GM19023 (cell line): ENCODE data around the gene KCTD12.

Experiments
- ATAC-seq: cut with Tn5 transposase; IDR thresholded peaks from one replicate; pipeline ENCODE4 v1.9.1; 2021; ENCODE audit warnings: mild to moderate bottlenecking, moderate library complexity; ENCODE audit not compliant: unreplicated experiment

Gene KCTD12

GRCh38 chr13:76861859-76862258 lies 24.3 kb downstream of the KCTD12 start:
- ATAC-seq, result no peak

GRCh38 chr13:76860706-76861105 lies 25.5 kb downstream of the KCTD12 start:
- ATAC-seq, result no peak

- no peak for ATAC-seq
Measured at GRCh38 chr13:76854894-76855293, 31.3 kb downstream of the KCTD12 start.

- ATAC-seq, result no peak
Measured at GRCh38 chr13:76853921-76854608, 32.1 kb downstream of the KCTD12 start.

DNA sequence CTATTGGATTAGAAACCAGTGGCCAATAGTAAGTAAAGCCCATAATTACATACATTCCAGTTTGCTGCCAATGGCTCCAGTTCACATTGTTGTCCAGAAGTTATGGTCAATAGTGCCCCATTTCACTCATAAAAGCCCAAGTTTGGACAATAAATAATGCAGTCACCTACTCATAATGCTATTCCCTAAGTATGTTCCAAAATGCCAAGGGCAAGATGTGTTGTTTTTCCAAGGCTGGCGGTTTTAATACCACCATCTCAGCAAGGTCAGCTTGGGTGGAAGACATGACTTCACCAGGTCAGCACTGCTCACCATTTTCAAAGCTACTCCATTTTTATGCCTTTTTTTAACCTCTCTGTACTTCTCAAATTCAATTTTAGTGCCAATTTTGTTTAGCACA lies 32.7 kb downstream of the KCTD12 start:
- no peak for ATAC-seq

DNA sequence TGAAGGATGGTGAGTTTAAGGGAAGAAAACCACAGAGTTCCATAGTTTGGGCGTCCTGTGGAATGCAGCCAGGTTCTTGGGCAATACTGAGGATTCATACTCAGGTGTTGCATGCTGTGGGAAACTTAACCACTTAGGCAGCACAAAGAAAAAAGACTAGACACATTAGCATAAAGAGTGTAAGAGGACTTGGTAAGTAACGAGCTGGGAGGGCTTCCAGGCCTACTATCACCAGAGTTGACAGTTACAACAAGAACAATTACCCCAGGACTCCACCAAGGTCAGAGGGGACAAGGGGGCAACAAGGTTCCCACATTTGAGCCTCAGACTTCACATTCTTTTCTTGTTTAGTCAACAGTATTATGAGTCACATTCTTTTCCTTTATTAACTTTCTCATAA lies 33.2 kb downstream of the KCTD12 start:
- ATAC-seq, result no peak

DNA sequence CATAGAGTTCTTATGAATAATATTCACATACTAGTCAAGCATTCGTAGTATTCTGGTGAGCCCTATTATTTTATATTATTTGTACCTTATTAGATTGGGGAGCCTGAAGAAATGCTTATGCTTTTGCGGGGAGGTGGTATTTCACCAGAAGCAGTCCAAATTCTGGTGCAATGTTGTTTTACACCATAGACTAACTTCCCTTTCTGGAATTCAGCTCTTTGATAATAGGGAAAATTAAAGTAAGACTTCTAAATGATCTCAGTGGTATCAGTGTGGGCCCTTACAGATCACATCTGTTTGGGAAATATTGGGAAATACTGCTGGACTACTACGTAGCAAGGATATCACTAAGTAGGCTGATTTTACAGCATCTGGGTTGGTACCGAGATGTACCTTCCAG lies 34.2 kb downstream of the KCTD12 start:
- ATAC-seq, result no peak

GRCh38 chr13:76849493-76849892 lies 36.7 kb downstream of the KCTD12 start:
- ATAC-seq, result no peak

DNA sequence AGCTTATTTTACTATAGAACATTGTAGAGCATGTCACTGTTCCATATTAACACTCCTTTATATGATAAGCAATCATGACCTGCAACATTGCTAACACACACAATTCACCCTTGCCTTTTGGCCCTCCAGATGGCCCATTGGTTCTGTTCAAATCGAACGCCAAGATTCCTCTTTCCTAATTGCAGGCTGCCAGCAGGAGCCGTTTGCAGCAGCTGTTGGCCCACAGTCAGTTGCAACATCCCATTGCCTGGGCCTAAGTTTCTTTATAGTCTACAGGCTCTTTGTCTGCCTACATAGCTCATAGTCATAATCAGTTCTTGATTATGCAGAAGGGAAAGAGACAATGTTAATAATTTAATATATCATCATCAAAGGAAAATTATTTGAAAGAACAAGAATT lies 37.6 kb downstream of the KCTD12 start:
- no peak for ATAC-seq

GRCh38 chr13:76846363-76846762 lies 39.8 kb downstream of the KCTD12 start:
- no peak for ATAC-seq

DNA sequence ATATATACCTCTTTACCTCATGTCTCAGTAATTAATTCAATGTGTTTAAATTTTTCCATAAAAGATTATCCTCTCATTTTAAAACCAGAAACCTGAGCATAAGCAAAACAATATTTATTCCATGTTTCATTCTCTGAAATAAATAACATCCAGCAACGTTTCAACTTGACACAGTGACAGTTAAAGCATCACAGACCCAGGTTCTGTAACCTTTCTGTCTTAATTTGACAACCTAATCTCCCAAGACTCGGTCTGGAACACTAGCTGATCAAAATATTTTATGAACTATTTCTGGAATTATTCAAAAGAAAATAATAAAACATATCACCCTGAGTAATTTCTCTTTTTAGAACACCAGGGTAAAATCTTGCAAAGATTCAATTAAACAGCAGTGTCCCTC lies 40.3 kb downstream of the KCTD12 start:
- ATAC-seq, result no peak

DNA sequence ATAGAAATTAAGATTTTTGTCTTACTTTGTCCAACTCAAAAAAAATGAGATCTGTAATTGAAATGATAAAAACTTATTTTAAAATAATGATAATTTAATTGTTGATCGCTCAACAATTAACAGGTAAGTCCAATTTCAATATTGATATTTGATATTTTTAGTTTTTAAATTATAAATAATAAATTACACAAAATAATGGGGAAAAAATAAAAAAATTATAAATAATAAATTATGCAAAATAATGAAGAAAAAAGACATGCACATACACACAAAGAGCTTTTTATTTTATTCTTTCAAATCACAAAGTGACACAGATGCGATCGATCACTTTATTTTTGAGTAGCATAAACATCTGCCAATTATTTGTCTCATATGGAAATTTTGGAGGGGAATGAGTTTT lies 40.8 kb downstream of the KCTD12 start:
- no peak for ATAC-seq

DNA sequence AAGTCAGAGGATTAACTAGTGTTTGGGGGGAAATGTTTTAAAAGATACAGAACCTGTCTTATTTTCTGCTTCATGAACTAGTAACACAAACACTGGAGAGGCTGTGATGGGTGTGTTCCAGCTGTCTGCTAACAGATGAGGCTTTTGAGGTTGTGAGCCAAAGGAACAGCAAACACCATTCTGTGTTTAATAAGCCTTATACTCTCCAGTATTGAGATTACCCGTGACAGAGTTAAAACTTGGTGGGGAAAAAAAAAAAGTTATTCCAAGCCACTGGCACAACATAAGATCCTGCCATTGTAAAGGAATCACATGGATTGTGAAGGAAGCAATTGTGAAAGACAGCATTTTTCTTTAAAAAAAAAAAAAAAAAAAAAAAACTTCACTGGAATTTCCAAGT lies 48.4 kb downstream of the KCTD12 start:
- no peak for ATAC-seq

DNA sequence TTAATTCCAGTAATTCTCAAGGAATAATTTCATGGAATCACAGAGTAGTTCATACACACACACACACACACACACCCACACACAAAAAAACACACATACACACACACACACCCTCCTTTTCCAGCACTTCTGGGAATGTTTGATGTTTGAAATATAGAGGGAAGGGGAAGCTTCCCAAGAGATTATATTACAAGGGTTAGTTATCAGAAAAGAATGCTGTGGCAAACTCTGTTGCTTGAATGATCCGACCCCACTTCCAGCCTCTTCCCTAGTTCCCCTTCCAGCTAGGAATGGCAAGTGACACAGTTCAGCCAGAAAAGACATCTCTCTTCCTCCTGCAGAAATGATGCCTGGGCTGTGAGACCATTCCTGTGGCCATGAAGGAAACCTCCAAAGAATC lies 49.9 kb downstream of the KCTD12 start:
- no peak for ATAC-seq

GRCh38 chr13:76833441-76833954 lies 52.7 kb downstream of the KCTD12 start:
- no peak for ATAC-seq

- ATAC-seq, result no peak
Measured at GRCh38 chr13:76832258-76832988, 53.8 kb downstream of the KCTD12 start.

DNA sequence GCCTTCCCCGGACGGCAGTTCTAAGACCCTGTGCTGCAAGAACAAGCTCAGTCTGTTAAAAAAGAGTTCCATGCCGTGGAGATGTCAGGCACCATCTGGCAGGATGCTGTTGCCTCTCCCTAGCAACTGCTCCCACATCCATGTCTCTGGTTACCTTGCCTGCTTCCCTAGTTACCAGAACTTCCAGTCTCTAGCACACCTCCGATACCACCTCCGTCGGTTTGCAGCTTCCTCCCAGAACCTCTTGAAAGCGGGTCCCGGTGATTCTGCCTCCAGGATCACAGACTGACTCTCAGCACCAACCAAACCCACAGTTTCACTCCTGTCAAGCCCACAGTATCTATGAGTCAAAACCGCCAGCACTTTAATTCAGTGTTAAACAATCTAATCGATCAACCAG lies 55.4 kb downstream of the KCTD12 start:
- ATAC-seq, result no peak
